ENCODE results near the gene WLS.

WLS gene

DNA sequence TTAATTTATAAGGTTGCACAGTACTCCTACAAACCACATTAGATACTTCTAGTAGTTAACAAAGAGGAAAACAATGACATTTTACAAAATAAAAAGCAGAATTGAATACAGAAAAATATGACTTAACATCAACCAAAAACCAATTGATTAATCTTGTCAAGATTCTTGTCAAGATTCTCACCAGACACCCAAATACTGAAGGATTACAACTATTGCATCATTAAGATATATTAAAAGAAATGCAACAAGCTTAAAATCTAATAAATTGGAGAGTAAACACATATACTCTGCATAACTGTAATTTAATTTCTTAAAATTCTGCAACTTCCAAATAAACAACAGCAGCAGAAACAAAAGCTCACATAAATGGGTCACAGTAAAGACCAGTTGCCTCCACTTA lies 4.7 kb downstream of the WLS start:
- no peak for DNase-seq (ENCODE audit: low spot score)

DNA sequence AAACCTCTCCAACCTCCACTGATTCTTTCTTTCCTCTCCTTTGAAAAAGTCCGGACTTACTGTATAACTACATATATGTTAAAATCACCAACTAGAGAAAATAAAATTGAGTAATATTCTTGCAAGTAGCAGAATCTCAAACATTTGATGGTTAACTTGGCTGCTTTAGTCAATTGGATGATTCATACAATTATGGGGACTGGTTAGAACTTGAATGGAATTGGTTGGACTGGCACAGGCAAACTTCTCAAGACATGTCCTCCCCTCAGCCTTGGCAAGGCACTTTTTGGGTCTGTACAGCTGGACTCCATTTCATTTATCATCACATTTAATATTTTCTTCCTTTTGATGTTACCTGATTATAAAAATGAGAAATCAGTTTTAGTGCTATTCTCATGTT lies 6.5 kb downstream of the WLS start:
- DNase-seq (ENCODE audit: low spot score), result no peak

- DNase-seq (ENCODE audit: low spot score), result no peak
Measured at GRCh38 chr1:68223687-68224086, 8.6 kb downstream of the WLS start.

GRCh38 chr1:68221980-68222373 lies 10.3 kb downstream of the WLS start:
- DNase-seq (ENCODE audit: low spot score), result peak; percentile 44

DNA sequence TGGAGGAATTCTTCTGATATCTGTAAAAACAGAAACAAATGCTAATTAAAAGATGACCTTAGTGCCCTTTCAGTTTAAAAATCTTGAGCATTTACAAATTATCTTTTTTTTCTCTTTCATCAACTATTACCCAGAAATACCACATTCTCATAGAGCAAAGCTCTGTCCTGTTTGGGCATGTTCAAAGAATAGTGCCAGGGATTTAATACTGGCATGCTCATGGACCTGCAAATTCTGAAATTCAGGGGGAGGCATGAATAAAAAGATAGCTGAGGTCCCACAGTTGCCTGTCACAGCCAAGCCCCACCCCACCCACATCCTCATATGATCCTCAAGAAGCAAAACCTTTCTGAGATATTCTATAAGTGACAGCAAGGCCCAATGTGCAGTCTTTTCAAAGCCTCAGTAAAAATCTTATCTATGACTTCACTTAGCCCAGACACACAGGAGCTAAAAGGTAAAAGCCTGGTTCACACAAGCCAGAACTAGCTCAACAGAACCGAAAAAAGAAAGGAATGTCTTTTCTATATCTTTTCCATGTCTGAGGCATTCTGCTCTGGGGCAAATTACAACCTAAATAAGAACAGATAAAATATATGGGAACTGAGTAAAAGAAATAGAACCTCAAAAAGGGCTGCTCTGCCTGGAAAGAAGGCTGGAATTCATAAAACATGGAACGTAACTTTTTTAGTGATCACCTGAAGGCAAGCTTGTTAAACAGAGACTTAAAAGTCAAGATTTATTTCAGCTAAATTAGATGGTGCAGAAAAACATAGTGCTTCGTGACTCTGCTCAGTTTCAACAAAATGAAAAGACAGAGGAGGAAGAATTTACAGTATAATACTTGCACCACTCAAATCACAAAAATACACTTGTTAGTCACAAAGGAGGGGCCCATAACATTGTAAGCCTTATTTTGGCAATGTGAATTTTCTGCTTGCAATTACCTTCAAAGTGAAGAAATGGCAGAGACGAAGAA lies 11.0 kb downstream of the WLS start:
- no peak for DNase-seq (ENCODE audit: low spot score)

GRCh38 chr1:68220420-68220819 lies 11.9 kb downstream of the WLS start:
- DNase-seq (ENCODE audit: low spot score), result no peak

DNA sequence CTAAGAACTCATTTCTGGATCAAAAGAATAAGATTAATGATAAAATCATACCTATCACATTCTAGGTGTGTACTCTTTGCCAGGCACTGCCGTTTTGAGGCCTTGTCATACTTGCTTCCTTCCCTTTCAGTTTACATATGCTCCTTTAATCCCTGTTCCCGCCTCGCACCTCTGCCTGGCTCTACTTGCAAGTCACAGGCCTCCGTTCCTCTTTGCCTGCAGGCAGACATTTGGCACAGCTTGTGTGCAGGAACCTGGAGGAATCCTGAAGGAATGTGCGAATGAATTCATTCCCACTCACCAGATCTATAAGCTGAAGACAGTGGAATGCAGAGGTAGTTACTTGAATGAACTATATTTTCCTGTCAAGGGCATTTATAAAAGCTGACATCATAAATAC lies 13.8 kb downstream of the WLS start:
- DNase-seq (ENCODE audit: low spot score), result no peak

GRCh38 chr1:68217618-68218017 lies 14.7 kb downstream of the WLS start:
- DNase-seq (ENCODE audit: low spot score), result no peak

DNA sequence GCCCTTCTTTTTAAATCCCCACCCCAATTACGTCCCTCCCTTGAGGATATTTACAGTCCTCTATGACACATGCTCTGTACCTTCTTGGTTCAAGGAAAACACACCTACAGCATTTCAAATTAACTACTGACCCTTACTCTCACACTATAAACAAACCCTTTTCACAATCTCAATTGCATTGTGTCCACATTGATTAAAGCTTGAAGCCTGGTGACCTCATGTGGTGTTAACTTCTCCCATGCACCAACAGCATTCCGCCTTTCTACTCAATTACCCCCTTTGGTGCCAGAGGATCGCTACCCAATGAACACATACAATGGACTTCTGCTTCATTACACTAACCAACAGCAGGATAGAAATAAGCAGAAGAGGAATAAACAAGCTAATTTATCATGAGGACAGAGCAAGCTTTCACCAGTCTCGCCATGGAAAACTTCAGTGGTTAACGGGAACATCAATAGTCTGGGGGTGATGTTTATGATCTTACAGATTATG lies 15.2 kb downstream of the WLS start:
- no peak for DNase-seq (ENCODE audit: low spot score)

- DNase-seq (ENCODE audit: low spot score), result no peak
Measured at GRCh38 chr1:68216089-68216772, 16.1 kb downstream of the WLS start.

GRCh38 chr1:68213843-68214242 lies 18.5 kb downstream of the WLS start:
- DNase-seq (ENCODE audit: low spot score), result peak; percentile 32

DNA sequence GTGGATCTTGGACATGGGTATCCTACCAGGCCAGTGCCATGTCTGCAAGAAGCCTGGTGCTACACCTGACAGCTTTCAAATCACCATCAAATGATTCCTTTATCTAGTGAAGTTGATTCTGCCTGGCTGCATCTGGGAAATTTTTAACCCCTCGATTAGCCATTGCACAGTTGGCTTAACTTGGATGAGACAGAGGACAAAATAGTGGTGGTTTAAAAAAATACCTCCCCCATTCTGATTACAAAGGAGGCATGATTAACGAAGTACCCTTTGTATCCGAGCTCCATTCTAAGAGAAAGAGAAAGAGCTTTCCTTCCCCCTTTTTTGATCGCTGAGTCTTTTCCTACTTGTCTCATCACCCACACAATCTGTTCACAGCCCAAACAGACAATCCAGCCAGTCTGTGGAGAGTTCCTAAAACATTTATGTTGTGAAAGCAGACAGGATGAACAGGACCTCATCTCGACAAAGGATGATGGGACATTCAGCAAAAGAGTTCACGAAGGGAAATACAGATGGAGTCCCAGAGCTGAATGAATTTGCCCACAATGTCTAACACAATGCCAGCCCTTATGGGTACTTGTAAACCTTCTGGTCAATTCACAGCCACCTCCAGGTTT lies 20.5 kb downstream of the WLS start:
- no peak for DNase-seq (ENCODE audit: low spot score)

DNA sequence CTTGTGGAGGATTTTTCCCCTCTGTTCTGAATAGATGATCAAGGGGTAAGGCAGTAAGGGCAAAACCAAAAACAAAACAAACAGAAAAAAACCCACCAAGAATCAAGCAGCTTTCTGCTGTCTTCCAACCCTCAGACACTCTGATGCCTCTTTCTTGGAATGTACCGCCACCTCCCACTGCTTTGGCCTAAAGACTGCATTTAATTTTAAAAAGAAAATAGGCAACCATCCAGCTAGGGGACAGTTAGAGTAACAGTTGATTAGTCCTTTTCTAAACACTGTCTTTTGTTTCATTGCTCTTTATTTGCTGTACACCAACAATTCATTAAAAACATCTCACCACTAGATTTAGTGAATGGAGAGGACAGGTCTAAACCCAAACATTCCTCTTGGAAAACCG lies 21.5 kb downstream of the WLS start:
- DNase-seq (ENCODE audit: low spot score), result no peak

DNA sequence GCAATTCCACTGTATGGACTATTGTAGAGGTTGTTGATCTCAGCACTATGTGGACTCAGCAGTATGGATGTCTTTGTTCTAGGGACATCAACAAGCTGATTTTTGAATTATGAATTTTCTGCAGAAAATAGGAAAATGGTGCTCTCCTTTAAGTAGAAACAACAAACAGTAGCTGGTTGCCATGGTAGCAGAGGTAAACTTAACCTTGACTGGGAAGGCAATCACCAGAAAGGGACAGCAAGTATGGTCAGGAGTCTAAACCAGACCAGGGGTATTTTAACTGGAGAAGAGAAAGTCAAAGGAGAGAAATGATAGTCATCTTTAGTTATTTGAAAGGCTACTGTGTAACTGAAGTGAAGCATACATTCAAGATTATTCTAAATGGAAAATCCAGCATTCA lies 22.3 kb downstream of the WLS start:
- DNase-seq (ENCODE audit: low spot score), result no peak

- DNase-seq (ENCODE audit: low spot score), result peak; percentile 36
Measured at GRCh38 chr1:68206848-68207689, 25.3 kb downstream of the WLS start.

- DNase-seq (ENCODE audit: low spot score), result no peak
Measured at GRCh38 chr1:68205794-68206358, 26.4 kb downstream of the WLS start.

GRCh38 chr1:68204977-68205630 lies 27.2 kb downstream of the WLS start:
- DNase-seq (ENCODE audit: low spot score), result no peak

- DNase-seq (ENCODE audit: low spot score), result peak; percentile 72
Measured at GRCh38 chr1:68202239-68202832, 30.0 kb downstream of the WLS start.

GRCh38 chr1:68201546-68202238 lies 30.6 kb downstream of the WLS start:
- peak; percentile 18 for DNase-seq (ENCODE audit: low spot score)

GRCh38 chr1:68199603-68200002 lies 32.7 kb downstream of the WLS start:
- DNase-seq (ENCODE audit: low spot score), result no peak

Data from AG20443 (cell line).